Body of pancreas (tissue), 4 donors: ENCODE measurements around the gene ABCC6. TPM values are rescaled to one million over a fixed set of nuclear protein-coding genes. Genes with fewer than 3 reads are reported as not detected.

Experiments used
- ATAC-seq: fragments of 150-250 bp; one replicate; pipeline ENCODE4 v1.9.1; 2016
- DNase-seq, 4 donors: peaks; one replicate each; pipeline ENCODE4 v3.0.0-alpha.2; 2019
- H3K27ac ChIP-seq, 4 donors: fragments of 200-600 bp; sonication (generic); 1 replicate in 3 of 4; 2 replicates in 1 of 4; pipeline versions ENCODE4 v1.5.1 to v1.6.1; 2016 to 2019; ENCODE audit warnings: mild to moderate bottlenecking in 1 of 4, mixed read lengths in 1 of 4, moderate library complexity in 1 of 4
- H3K27me3 ChIP-seq, 2 donors: fragments of 200-600 bp; sonication (generic); one replicate each; pipeline ENCODE4 v1.6.0; 2016; ENCODE audit warnings: mild to moderate bottlenecking in 1 of 2
- H3K36me3 ChIP-seq, 2 donors: fragments of 200-600 bp; sonication (generic); replicated peaks in 1 of 2; 2 replicates each; pipeline ENCODE4 v1.5.1; 2016; ENCODE audit warnings: low read depth in 2 of 2; ENCODE audit not compliant: insufficient read depth in 1 of 2
- H3K4me1 ChIP-seq: fragments of 200-600 bp; sonication (generic); one replicate; pipeline ENCODE4 v1.6.0; 2016
- H3K4me3 ChIP-seq, 2 donors: fragments of 200-600 bp; sonication (generic); 1 replicate in 1 of 2; 2 replicates in 1 of 2; pipeline ENCODE4 v1.5.1; 2016 to 2019
- H3K9me3 ChIP-seq, 3 donors: fragments of 200-600 bp; sonication (generic); 1 replicate in 2 of 3; 2 replicates in 1 of 3; pipeline ENCODE4 v1.5.1; 2016
- CTCF ChIP-seq, 7 experiments: fragments of 450-650 bp in 4 of 7; fragments of 200-600 bp in 3 of 7; sonication (generic) in 3 of 7; IDR thresholded peaks; one replicate each; pipeline ENCODE4 v1.5.1; 2016 to 2019; ENCODE audit warnings: antibody characterized with exemption in 7 of 7
- POLR2A ChIP-seq, 3 donors: fragments of 450-650 bp; IDR thresholded peaks; one replicate each; pipeline ENCODE4 v1.6.1; 2016; ENCODE audit warnings: antibody characterized with exemption in 3 of 3, mild to moderate bottlenecking in 2 of 3
- WGBS, 2 donors: methylation state at CpG; one replicate each; pipeline ENCODE4 v1.1.5; 2017; 5-methylcytosine and 5-hydroxymethylcytosine counted together
- intact Hi-C: fragments of 100-400 bp; cut with DNase I; formaldehyde crosslinking; loops from one replicate; pipeline ENCODE4 v1.15.1; 2023
- total RNA-seq, 2 donors: library from RNA; depleted of rRNA; stranded (reverse); fragments of >200 nt; gene quantifications; one replicate each; pipeline ENCODE4 v1.1.0, GENCODE V29; 2016

The ABCC6 gene
- total RNA-seq, 2 donors from 2014 or later = 19.4 to 45.1 TPM

- no peak for DNase-seq
- intact Hi-C loops = loop anchor here (5.0 to 10.0 kb wide), 2 partner anchors 252 to 360 kb away; no protein-coding TSS in a partner anchor
These were observed 98.9 kb downstream of the ABCC6 start for GRCh38 chr16:16124438-16124837.

GRCh38 chr16:16122264-16122663 lies 101.0 kb downstream of the ABCC6 start:
- intact Hi-C loops = loop anchor here (5.0 to 10.0 kb wide), 2 partner anchors 250 to 357 kb away; no protein-coding TSS in a partner anchor
- H3K36me3 ChIP-seq = peaks cover 0 to 3% of the 10 kb centered on the region in 2 donors
- no peak for ATAC-seq
- no peaks in the 10 kb centered on the region for H3K4me1 ChIP-seq
- H3K27me3 ChIP-seq = no peaks in the 10 kb centered on the region
- 86 to 98% methylated on average over 12 of the region's 12 CpGs for WGBS, 2 donors
- TF ChIP-seq POLR2A (IDR thresholded peaks at IDR 0.05) (no peak), CTCF (IDR thresholded peaks at IDR 0.05) (no peak)
- H3K9me3 ChIP-seq = no peaks in the 10 kb centered on the region
- DNase-seq = no peak
- no peak overlapping the region for H3K4me3 ChIP-seq
- no peak overlapping the region for H3K27ac ChIP-seq

More at GRCh38 chr16:16124438-16124837, 98.9 kb downstream of the ABCC6 start:
- ATAC-seq = no peak
- Histone ChIP-seq H3K36me3 (peaks cover 0 to 3% of the 10 kb centered on the region in 2 donors), H3K4me1 (no peaks in the 10 kb centered on the region), H3K27me3 (no peaks in the 10 kb centered on the region), H3K4me3 (no peak overlapping the region), H3K9me3 (no peaks in the 10 kb centered on the region), H3K27ac (no peak overlapping the region)
- no peak for TF ChIP-seq CTCF (IDR thresholded peaks at IDR 0.05)
- no peak for TF ChIP-seq POLR2A (IDR thresholded peaks at IDR 0.05)
- WGBS, 2 donors = 97% methylated on average over 10 of the region's 10 CpGs

- H3K4me3 ChIP-seq = no peak overlapping the region
- no peaks in the 10 kb centered on the region for H3K27me3 ChIP-seq
- no peaks in the 10 kb centered on the region for H3K9me3 ChIP-seq
- H3K36me3 ChIP-seq = peaks cover 0 to 3% of the 10 kb centered on the region in 2 donors
- no peak overlapping the region for H3K27ac ChIP-seq
- DNase-seq (no peak), ATAC-seq (no peak)
- TF ChIP-seq POLR2A (IDR thresholded peaks at IDR 0.05) (no peak), CTCF (IDR thresholded peaks at IDR 0.05) (no peak)
- no peaks in the 10 kb centered on the region for H3K4me1 ChIP-seq
- WGBS, 2 donors = 81 to 85% methylated on average over 6 of the region's 6 CpGs
- intact Hi-C loops = loop anchor here (5.0 to 10.0 kb wide), 2 partner anchors 249 to 356 kb away; no protein-coding TSS in a partner anchor
These were observed 102.0 kb downstream of the ABCC6 start for GRCh38 chr16:16121185-16121727.

- intact Hi-C loops = loop anchor here (5.0 to 10.0 kb wide), 2 partner anchors 248 to 356 kb away; no protein-coding TSS in a partner anchor
- Histone ChIP-seq H3K27me3 (no peaks in the 10 kb centered on the region), H3K9me3 (no peaks in the 10 kb centered on the region), H3K27ac (peak overlapping the region in 1 of 4 donors; percentile 5), H3K36me3 (peaks cover 0 to 3% of the 10 kb centered on the region in 2 donors), H3K4me3 (no peak overlapping the region), H3K4me1 (no peaks in the 10 kb centered on the region)
- ATAC-seq (peak; percentile 18), DNase-seq (peak in 3 of 4 donors; percentile 16 to 31 (median 28))
- TF ChIP-seq POLR2A (IDR thresholded peaks at IDR 0.05) (no peak), CTCF (IDR thresholded peaks at IDR 0.05) (no peak)
- 56 to 66% methylated on average over 17 of the region's 17 CpGs for WGBS, 2 donors
These were observed 102.7 kb downstream of the ABCC6 start for GRCh38 chr16:16120382-16121184.
